ENCODE results near the gene VIPAS39. TPM values are rescaled to one million over a fixed set of nuclear protein-coding genes. Genes with fewer than 3 reads are reported as not detected.
A peak's percentile ranks its signal among the peaks of the same experiment; 100 is the strongest.

VIPAS39 gene
- total and polyA plus RNA-seq, 9 of the 15 experiments (the other 6 are each of a cell fraction or from before 2014, with no cell fraction given) = 5.7 to 25.6 (median 9.9) TPM

DNA sequence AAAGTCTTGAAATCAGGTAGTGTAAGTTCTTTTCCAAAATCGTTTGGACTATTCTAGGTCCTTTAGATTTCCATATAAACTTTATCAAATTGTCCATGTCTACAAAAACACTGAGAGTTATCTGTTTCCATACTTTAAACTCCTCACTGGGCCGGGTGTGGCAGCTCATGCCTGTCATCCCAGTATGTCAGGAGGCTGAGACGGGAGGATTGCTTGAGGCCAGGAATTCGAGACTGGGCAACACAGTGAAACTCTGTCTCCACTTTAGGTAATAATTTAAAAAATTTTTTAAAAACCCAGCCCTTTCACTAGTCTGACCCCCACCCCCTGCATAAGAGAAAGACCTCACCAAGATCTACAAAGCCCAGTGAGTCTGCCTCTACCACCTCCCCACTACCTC lies 47.6 kb upstream of the VIPAS39 start:
- ChIA-PET CTCF (ENCODE audit: low intra/inter-chr PET ratio) (no interaction called here), POLR2A (interaction anchor here (1.1 kb wide), 1 partner anchor 10 kb away, joined by 3 read pairs; no protein-coding TSS in a partner anchor)
- Histone ChIP-seq H3K27ac (ENCODE audit: extremely low read depth, low read depth, low read length) (no peak overlapping the region), H3K27me3 (ENCODE audit: control insufficient read depth in 2 of 2, insufficient read depth in 2 of 2, low read length in 2 of 2) (peaks cover 0 to 1% of the 10 kb centered on the region in 2 experiments; a peak in 1 of 5 replicates), H3K9me3 (replicated peaks; ENCODE audit: control insufficient read depth, insufficient read depth, low read depth, low read length) (no peaks in the 10 kb centered on the region), H3K36me3 (ENCODE audit: control insufficient read depth, insufficient read depth, low read length) (peaks cover 4% of the 10 kb centered on the region; the same call in 1 of the 3 replicates), H4K20me1 (replicated peaks; ENCODE audit: control insufficient read depth, insufficient read depth, low read length) (no peaks in the 10 kb centered on the region; the same call in 1 of the 2 replicates), H3K4me1 (replicated peaks in 1 of 2; ENCODE audit: control insufficient read depth in 2 of 2, insufficient read depth in 2 of 2, low read length in 2 of 2) (no peaks in the 10 kb centered on the region), H2AFZ (ENCODE audit: low read depth, low read length) (no peak overlapping the region), H3K9me1 (ENCODE audit: control insufficient read depth, insufficient read depth, low read length) (no peaks in the 10 kb centered on the region), H3K4me2 (ENCODE audit: insufficient read depth, low read length) (no peak overlapping the region), H3K4me3 (no peak overlapping the region), H3K79me2 (ENCODE audit: control insufficient read depth, insufficient read depth, low read length) (no peaks in the 10 kb centered on the region), H3K9ac (ENCODE audit: insufficient read depth in 1 of 2, low read depth in 2 of 2, low read length in 2 of 2) (no peak overlapping the region)
- no TSS peak for BruUV-seq (replicated peaks)
- intact Hi-C loops (cut with micrococcal nuclease) = no loop called here
- no peak for FAIRE-seq
- in situ Hi-C loops (cut with MboI) = no loop called here
- DNase-seq (ENCODE audit: extremely low read depth in 1 of 4, low spot score in 3 of 4) = no peak
- TF ChIP-seq PRMT5 (CRISPR knock-in tag; IDR thresholded peaks at IDR 0.05) = no peak
- TF ChIP-seq, protein P1, sequence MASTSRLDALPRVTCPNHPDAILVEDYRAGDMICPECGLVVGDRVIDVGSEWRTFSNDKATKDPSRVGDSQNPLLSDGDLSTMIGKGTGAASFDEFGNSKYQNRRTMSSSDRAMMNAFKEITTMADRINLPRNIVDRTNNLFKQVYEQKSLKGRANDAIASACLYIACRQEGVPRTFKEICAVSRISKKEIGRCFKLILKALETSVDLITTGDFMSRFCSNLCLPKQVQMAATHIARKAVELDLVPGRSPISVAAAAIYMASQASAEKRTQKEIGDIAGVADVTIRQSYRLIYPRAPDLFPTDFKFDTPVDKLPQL (IDR thresholded peaks at IDR 0.05; ENCODE audit: extremely low read depth, insufficient read length) = no peak
- TF ChIP-seq RCOR1 (IDR thresholded peaks at IDR 0.05; ENCODE audit: borderline replicate concordance in 1 of 2, low read depth in 2 of 2, low read length in 2 of 2) = no peak
- no peak for TF ChIP-seq ESRRA (IDR thresholded peaks at IDR 0.05; ENCODE audit: borderline replicate concordance, low read depth)
- no peak for TF ChIP-seq HDAC6 (IDR thresholded peaks at IDR 0.05; ENCODE audit: low read depth, low read length)
- 54% methylated on average over 4 of the region's 4 CpGs for WGBS (ENCODE audit: insufficient coverage, low coverage, missing lambda C conversion rate)
- no peak for ATAC-seq

DNA sequence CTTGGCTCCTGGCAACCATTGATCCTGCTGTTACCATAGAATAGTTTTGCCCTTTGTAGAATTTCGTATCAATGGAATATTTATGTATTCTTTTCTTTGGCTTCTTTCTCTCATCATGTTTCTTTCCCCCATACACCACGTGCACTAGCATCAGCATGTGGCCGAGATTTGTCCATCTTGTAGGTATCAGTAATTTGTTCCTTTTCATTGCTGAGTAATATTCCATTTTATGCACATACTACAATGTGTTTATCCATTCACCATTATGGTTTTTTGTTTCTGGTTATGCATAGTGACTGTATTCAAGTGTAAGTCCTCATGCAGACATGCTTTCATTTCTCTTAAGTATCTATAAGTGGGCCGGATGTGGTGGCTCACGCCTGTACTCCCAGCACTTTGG lies 45.7 kb upstream of the VIPAS39 start:
- POLR2A ChIA-PET = no interaction called here
- no peak overlapping the region for H2AFZ ChIP-seq (ENCODE audit: low read depth, low read length)
- H3K79me2 ChIP-seq (ENCODE audit: control insufficient read depth, insufficient read depth, low read length) = no peaks in the 10 kb centered on the region
- no peak for FAIRE-seq
- H3K9ac ChIP-seq (ENCODE audit: insufficient read depth in 1 of 2, low read depth in 2 of 2, low read length in 2 of 2) = no peak overlapping the region
- WGBS (ENCODE audit: insufficient coverage, low coverage, missing lambda C conversion rate) = 66% methylated on average over 5 of the region's 5 CpGs
- BruUV-seq (replicated peaks) = no TSS peak
- H3K4me1 ChIP-seq (replicated peaks in 1 of 2; ENCODE audit: control insufficient read depth in 2 of 2, insufficient read depth in 2 of 2, low read length in 2 of 2) = peaks cover 0 to 15% of the 10 kb centered on the region in 2 experiments; a peak in 3 of 5 replicates
- DNase-seq (ENCODE audit: extremely low read depth in 1 of 4, low spot score in 3 of 4) = no peak
- no peak overlapping the region for H3K4me3 ChIP-seq
- no peaks in the 10 kb centered on the region for H3K9me1 ChIP-seq (ENCODE audit: control insufficient read depth, insufficient read depth, low read length)
- intact Hi-C loops (cut with micrococcal nuclease) = no loop called here
- H3K9me3 ChIP-seq (replicated peaks; ENCODE audit: control insufficient read depth, insufficient read depth, low read depth, low read length) = no peaks in the 10 kb centered on the region
- H3K27me3 ChIP-seq (ENCODE audit: control insufficient read depth in 2 of 2, insufficient read depth in 2 of 2, low read length in 2 of 2) = peaks cover under 1 to 17% of the 10 kb centered on the region in 2 experiments; a peak in 3 of 5 replicates
- in situ Hi-C loops (cut with MboI) = no loop called here
- H3K4me2 ChIP-seq (ENCODE audit: insufficient read depth, low read length) = no peak overlapping the region
- no peak for TF ChIP-seq PTRF (tag; IDR thresholded peaks at IDR 0.05)
- TF ChIP-seq ATF7 (IDR thresholded peaks at IDR 0.05) = no peak
- no peak for TF ChIP-seq ARID1B (IDR thresholded peaks at IDR 0.05)
- no peak for TF ChIP-seq HLTF (IDR thresholded peaks at IDR 0.05)
- TF ChIP-seq ZNF146 (CRISPR knock-in tag; IDR thresholded peaks at IDR 0.05; ENCODE audit: unreplicated experiment) = peak; percentile 78
- no peaks in the 10 kb centered on the region; the same call in 1 of the 2 replicates for H4K20me1 ChIP-seq (replicated peaks; ENCODE audit: control insufficient read depth, insufficient read depth, low read length)
- CTCF ChIA-PET (ENCODE audit: low intra/inter-chr PET ratio) = no interaction called here
- peaks cover 1% of the 10 kb centered on the region; the same call in 1 of the 3 replicates for H3K36me3 ChIP-seq (ENCODE audit: control insufficient read depth, insufficient read depth, low read length)
- no peak for ATAC-seq
- H3K27ac ChIP-seq (ENCODE audit: extremely low read depth, low read depth, low read length) = no peak overlapping the region
